Occipital lobe (tissue), 2 donors: ENCODE results near the gene TAC4. TPM values are rescaled to one million over a fixed set of nuclear protein-coding genes. Genes with fewer than 3 reads are reported as not detected.

ENCODE experiments used
- DNase-seq: peaks from one replicate; lab custom pipeline; 2025; lab: John Stamatoyannopoulos, UW
- total RNA-seq: library from RNA; depleted of rRNA; stranded (reverse); fragments of >200 nt; gene quantifications from one replicate; pipeline ENCODE4 v1.2.3, GENCODE V29; 2014

The TAC4 gene, protein sequence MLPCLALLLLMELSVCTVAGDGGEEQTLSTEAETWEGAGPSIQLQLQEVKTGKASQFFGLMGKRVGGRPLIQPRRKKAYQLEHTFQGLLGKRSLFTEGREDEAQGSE
- not detected for total RNA-seq

DNA sequence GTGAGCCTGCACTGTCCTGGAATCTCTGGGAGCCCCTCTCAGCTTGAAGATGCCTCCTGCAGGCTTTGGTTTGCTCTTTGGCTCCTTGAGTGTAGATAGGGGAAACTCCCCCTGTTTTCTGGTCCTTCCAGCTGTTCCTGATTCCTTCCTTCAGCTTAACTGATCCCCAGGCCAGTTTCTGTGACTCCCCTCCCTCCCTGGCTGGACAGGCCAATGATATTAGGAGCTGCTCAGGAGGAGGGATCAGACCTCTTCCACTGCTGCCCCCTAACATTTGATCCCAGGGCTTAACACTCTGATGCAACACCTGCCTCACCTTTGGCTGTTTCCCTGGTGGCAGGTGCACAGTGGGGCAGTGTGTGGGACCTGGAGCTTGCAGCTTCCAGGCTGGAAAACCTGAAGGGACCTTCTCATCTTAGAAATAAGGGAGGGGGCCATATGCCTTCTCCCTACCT lies at the start of gene TAC4:
Gene TAC4, minus strand, starts transcription at position 51 of the 455 bp plus-strand sequence. CDS start 52 bp downstream, outside the sequence.
- DNase-seq, result no peak

DNA sequence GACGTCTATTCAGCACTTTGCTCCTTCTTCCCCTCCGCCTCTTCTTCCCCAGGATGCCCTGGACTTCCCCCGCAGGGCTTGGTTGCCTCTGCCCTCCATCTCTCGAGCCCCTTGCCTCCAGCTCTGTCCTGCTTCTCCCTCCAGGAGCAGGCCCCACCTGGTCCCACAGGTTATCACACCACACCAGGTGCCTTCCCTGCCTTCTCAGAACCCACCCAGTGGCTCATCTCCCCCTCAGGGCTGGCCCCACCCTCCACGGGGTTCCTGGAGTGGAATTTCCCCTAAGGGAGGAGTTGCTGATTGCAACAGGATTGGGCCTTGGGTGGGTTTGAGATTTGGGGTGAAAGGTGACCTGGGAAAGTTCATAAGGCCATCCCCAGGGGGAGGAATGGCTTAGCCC lies 49.0 kb upstream of the TAC4 start:
- DNase-seq, result no peak

DNA sequence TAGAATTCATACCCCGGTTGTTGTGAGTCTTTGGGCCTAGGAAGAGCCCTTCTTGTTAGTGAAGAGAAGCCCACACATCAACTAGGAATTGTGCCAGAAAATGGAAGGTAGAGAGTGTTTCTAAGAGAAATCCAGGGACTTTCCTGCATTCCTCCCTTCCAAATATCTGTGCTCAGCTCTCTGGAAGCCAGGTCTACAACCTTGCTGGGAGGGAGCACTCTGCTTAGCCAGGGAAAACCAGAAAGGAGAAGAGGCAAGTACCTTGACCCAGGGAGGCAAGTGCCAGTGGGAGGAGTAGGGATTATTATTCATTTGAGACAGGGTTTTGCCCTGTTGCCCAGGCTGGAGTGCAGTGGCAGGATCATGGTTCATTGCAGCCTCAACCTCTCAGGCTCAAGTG lies 48.4 kb upstream of the TAC4 start:
- DNase-seq, result no peak

DNA sequence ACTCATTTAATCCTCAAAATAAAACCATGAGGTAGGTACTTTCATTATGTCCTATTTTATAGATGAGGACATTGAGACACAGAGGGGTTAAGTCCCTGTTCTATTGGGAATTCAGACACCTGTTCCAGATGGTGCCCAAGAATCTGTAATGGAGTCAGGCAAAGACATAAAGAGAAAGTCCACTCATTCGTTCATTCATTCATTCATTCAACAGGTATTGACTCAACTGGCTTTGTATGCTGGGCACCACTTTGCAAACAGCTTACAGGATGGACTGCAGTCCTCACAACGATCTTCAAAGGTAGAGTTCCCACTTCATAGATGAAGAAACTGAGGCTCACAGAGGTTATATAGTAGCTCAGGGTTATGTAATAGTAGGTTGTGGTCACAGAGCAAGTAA lies 47.9 kb upstream of the TAC4 start:
- DNase-seq, result no peak

DNA sequence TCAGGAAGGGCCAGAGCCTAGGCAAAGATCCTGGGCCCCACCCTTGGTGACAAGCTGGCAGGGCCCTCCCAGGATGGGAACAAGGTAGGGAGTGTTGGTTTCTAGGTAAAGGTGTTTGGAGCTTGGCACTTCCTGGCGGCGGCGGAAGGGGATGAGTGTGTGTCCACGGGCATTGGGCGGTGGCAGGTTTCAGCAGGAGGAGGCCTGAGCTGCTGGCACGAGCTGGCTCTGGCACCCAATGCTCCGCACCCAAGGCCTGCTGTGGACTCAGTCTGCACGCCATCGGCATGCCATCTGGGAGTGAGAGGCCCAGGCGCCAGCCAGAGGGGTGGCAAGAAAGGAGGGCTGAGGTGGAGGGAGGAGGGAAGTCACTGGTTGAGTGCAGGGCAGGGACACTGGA lies 46.9 kb upstream of the TAC4 start:
- DNase-seq, result no peak

DNA sequence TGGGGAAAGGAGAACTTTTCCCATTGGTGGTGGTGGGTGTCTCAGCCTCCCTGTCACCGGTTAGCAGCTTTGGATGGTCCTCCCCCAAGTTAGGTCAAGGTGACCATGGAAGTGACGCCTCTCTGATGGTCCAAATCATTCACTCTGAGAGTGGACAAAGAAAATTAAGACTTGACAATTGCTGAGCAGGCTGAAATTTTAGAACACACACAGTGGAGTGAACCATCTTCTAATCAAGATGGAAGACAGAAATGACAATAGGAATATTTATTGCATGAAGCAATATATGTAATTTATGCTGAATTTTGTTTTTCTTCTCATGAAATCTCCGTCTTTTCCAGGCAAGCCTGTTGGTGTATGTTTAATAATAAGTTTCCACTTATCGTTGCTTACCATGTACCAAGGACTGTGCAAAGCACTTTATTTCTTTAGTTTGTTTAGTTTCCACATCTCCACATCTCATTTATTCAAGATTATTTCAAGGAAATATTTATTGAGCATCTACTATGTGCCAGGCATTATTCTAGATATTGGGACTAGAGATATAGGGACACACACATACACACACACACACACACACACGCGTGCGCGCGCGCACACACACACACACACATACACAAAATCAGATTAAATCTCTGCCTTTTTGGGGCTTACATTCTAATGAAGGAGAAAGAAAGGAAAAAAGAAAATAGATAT lies 44.0 kb upstream of the TAC4 start:
- DNase-seq, result no peak

DNA sequence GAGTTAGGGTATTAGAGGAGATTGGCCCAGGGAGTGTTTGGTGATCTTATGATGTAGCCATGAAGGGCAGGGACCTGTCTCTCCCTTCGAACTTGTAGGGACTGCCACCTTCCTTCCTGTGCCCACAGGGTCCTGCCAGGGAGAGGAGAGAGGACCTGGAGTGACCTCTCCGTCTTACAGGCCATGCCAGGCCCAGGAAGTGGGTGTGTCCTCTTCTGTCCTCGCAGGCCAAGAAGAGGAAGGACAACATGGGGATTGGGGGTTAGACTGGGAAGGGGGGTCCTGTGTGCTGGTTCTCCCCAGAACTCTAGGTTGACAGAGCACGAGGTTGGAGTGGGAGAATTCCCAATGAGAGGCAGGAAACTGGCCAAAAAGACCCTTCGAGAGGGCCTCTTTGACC lies 43.4 kb upstream of the TAC4 start:
- DNase-seq, result no peak

DNA sequence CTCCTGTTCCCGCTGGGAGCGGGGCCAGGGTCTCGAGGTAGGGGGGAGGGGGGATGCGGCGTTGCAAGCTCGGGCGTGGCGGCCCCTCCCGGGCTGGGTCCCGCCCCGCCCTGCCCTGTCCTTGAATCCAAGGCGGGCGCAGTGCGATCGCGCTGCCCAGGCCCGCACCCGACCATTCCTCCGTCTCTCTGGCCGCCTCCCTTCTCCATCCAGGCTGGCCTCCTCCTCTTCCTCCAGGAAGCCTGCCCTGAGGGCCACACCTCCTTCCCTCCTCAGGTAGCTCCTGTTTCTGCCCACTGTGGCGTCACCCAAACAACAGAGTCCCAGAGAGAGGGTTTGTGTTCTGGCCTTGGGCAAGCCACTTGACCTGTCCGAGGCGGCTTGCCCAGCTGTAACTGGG lies 43.0 kb upstream of the TAC4 start:
- no peak for DNase-seq

DNA sequence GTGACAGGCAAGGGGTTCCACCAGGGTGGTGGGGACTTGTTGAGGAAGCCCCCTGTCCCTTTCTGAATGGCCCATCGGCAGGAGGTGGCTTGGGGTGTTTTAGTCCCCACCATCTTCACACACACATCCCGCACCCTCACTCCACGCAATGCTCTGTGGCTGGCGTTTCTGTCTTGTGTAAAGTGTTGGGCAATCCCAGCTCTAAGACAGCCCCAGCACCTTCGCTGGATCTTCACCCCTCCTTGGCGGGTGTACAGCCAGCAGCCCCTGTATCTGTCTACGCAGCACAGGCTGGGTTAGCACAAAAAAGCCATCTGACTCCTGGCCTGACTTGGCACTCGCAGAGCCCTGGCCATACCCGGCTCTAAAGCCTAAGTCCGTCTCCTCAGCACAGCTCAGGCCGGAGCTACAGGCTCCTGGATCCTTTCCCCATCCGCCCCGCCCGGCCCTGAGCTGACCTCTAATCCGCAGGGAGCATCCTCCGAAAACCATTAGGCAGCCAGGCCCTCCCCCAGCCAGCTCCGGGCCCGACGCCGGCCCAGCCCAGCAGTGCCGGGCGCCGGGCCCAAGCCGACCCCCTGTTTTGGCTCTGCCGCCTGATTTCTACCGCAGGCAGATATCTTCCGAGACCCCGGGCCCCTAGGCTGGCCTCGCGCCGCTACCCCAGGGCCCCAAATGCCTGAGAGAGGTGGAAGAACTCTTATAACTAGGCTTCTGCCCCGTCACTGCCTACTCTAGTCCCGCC lies 42.4 kb upstream of the TAC4 start:
- no peak for DNase-seq

DNA sequence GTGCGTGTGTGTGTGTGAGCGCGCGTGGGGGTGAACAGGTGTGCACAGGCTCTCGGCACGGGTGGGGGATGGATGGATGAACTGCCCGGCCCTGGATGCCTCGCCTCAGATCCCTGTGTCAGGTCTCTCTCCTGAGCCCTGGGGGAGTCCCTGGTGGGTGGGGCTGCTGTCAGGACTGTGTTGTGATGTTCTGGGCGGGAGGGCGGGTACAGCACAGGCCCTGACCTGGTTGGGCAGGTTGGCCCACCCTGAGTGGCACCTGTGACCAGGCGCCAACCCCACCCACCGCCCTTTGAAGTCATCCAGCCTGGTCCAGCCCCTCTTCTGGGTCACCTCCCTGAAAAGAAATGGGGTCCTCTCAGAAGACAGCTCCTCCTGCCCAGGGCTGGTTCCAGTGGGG lies 41.6 kb upstream of the TAC4 start:
- DNase-seq, result no peak

DNA sequence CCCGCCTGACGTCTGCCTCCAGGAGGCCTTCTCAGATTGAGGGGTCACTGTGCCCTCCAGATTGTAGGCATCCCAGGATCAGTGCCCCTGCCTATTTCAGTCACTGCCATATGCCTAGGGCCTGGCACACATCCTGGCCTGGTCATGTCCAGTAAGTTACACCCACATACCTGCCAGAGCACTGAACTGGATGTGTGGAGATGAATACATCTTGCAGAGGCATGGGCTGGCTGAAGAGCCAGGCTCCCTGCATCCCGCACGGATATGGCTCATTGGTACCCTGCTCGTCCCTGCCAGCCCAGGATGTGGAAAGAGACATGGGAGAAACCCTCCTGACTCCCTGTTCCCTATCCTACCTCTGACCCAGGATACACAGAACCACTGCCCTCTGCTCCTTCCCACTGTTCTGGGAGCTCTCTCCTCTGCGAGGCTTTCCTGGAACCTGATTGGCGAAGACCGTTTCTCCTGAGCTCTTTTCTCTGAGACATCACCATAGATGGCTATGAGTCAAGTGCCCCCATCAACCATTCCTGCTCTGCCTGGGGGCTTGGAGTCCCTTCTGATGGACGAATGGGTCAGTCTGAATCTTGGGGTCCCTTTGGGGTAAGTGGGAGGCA lies 40.0 kb upstream of the TAC4 start:
- DNase-seq, result no peak

DNA sequence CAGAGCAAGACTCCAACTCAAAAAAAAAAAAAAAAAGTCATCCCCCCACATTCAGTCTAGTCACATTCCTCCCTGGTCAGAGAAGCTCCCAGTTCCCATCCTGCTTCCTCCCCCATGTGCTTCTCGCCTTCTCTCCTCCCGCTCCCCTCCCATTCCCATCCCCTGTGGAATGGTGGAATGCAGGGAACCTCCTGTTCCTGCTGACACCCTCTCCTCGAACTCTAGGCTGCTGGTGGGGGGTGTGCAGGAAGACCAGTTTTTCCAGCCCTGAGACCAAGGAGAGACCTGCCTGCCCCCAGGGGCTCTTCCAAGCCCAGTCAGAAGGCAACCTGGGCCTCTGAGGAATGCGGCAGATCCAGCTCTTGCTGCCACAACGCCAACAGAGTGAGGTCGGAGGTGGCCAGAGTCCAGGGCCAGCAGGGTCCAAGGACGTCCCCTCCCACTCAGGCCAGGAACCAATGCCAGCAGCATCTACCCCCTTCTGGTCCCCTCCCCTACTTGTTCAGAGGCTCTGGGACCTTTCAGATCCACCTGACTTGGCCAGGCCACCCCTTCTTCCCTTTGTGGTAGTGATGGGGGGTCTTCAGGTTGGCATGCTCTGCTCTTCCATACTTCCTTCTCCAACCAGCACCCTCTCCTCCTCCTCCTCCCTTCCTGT lies 39.3 kb upstream of the TAC4 start:
- no peak for DNase-seq

DNA sequence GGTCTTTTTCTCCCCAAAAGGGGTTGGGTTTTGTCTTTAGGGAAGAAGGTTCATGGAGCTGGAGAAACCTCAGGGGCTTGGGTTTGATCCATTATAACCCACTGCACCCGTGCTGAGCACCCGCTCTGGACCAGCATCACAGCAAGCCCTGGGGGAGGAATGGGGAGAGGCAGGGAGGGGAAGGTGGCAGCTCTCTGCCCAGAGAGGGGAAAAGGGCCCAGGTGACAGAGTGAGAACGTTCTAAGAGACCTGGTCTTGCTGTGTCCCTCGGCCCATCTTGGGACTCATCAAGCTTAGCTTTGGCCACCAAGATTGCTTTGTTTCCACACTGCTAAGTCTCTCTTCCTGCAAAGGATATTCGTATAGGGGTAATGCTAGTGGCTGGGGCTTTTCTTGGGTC lies 38.2 kb upstream of the TAC4 start:
- DNase-seq, result no peak

DNA sequence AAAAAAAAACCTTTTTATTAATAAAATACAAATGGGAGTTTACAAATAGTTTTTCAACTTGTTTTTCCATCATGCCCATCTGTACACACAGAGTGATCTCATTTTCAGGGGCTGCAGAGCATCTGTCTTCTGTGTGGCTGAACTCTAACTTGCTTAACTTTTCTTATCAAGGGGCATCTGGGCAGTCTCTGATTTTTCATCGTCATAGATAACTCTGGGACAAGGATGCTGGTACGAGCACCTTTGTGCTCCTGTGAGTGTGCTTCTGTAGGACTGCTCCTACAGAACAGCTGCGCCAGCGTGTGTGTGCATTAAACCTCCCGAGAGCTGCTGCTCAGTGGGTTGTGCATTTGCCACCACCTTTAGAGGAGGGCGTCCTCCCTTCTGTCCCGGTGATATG lies 34.6 kb upstream of the TAC4 start:
- no peak for DNase-seq

DNA sequence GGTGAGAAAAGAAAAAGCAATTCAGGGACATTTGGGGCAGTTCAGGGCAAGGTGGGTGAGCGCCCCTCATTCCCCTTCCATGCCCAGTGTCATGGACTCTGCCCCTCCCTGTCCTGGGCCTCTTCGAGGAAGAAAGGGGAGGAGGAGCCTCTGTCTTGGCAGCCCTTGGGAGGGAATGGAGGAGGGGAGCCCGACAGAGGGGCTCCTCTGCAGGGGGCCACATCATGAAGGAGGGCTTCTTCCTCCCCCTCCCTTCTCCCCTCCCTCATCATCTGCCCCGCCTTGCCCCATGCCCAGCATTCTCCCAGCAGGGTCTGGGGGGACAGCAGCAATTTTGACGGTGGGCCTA lies 33.2 kb upstream of the TAC4 start:
- DNase-seq, result no peak

DNA sequence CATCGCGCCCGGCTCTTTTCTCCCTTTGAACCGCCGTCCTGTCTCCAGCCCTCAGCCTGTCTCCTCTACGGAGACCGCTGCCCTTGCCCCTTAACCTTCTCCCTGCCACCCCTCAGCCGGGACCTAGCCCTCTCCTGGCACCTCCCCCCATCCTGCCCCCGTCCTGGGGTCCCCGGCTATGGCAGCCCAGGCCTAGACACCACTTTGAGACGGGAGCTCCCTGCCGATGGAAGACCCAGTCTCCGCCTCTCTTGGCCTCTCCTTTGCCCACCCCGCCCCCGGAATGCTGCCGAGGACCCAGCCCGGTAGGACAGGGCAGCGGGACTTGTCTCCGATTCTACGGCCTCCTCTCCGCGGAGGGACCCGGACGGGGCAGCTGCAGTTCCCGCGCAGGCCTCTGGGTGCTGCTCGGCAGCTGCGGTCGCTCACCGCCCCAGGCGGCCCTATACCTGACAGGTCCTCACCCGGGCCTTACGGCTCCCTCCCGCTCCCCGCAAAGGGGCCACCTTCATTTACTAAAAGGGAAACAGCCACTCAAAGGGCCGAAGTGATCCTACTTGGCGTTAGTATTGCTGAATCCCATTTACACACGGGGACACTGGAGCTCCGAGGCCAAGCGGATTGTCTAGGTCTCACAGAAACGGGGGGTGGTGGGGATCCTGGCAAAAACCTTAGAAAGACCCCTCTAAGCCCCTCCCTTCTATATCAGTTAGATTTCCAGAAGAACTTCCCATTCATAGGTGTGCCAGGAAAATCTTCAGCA lies 32.6 kb upstream of the TAC4 start:
- DNase-seq, result no peak

DNA sequence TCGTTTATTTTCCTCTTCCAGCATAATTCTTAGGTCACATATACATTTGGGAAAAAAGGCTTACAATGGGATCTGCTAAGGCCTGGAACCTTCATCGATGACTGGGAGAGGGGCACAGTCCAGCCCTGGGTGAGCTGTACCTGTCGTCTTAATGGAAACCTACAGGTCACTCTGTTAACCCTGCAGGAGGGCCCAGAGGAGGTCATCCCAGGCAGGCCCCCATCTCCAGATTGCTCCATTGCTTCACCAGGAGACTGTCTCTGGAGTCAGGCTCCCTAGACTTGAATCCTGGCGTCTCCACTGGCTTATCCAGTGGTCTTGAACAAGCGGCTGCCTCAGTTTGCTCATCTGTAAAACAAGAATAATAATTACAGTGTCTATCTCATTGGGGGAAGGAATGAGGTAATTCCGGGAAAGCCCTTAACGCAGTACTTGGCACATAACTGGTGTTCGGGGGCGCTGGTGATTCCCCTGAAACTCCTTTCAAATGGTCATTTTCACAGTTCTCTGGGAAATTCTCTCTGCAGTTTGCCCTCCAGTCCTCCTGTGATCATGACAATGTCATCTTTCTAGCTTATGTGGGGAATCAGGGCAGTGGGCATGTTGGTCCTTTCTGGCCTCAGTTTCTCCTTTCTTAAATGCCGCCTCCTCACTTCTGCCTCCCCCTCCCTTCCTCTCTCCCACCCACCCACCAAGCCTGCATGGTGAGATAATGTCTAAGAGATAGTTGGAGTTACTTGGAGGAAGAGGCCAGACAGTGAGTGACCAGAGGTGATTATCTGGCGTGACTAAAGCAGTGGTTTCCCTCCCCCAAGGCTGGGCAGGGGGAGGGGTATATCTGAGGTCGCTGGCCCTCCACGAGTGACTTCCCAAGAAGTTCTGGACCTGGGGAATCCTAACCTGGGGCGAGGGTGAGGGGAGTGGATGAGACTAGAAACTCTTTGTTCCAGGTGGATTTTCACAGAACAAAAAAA lies 31.3 kb upstream of the TAC4 start:
- DNase-seq, result no peak

DNA sequence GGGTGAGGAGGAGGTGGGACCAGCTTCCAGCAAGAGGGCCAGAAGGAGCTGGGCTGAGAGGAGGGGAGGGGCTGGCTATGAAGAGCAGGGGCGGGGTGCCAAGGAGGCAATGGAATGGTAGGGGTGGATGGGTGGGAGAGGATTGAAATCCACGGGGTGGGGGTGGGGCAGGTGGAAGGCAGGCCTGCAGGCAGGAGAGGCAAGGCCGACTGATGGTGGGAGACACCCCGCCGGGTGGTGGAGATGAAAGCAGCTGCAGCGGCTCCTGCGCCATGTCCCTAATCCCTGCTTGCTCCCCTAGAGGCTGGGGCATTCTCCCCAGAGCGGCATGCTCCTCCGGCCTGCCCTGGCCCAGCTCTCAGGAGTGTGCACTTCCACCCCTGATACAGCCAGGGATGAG lies 27.8 kb upstream of the TAC4 start:
- DNase-seq, result no peak

DNA sequence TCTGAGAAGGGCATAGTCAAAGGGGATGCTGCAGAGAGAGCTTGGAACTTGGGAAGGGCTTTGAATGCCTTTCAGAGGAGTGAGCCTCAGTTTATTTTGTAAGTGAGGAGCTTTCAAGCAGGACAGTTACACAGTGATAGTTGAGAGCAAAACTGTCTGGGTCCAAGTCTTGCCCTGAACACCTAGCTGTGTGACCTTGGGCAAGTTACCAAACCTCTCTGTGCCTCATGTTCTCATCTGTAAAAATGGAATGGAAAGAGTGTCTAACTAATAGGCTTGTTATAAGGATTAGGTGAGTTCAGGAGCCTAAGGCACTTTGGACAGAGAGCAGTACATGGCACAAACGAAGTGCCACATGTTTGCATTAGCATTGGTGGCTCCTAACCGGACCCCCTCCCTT lies 27.0 kb upstream of the TAC4 start:
- no peak for DNase-seq

DNA sequence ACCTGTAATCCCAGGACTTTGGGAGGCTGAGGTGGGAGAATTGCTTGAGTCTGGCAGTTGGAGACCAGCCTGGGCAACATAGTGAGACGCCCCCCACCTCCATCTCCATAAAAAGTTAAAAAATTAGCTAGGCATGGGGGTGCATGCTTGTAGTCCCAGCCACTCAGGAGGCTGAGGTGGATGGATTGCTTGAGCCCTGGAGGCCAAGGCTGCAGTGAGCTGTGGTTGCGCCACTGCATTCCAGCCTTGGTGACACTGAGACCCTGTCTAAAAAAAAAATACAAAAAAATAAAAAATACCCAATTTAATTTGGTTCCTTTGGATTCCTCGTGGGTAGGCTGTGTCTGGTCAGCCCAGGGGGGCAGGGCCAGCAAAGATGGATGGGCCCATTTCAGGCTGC lies 26.1 kb upstream of the TAC4 start:
- DNase-seq, result no peak
